Stimulated activated CD8-positive, alpha-beta memory T cell treated with anti-CD3 and anti-CD28 coated beads, Interleukin-4, amount 100 ng/mL, for 4 hours (primary cell): Measurements from ENCODE around the gene CEP89.
"Not testable (repeated sequence)": the region's sequence is repeated elsewhere in the genome, so short reads cannot be mapped to it uniquely, and the experiment has no call there.

Experiments
- DNase-seq, 2 donors: peaks; one replicate each; pipeline ENCODE4 v3.0.0-alpha.2; 2020; ENCODE audit warnings: low read depth in 2 of 2, low spot score in 1 of 2

The CEP89 gene

GRCh38 chr19:32896516-32897214, 75.1 kb downstream of the CEP89 start:
- no peak for DNase-seq

GRCh38 chr19:32895384-32895783, 76.4 kb downstream of the CEP89 start:
- no peak for DNase-seq

GRCh38 chr19:32891609-32892008, 80.1 kb downstream of the CEP89 start:
- DNase-seq = no peak

GRCh38 chr19:32890841-32891240, 80.9 kb downstream of the CEP89 start:
- no peak for DNase-seq

- no peak for DNase-seq
These were observed 81.4 kb downstream of the CEP89 start for GRCh38 chr19:32890326-32890725.

GRCh38 chr19:32889137-32889934, 82.4 kb downstream of the CEP89 start:
- no peak for DNase-seq

- no peak for DNase-seq
These were observed 84.1 kb downstream of the CEP89 start for GRCh38 chr19:32887572-32888215.

GRCh38 chr19:32886241-32886640, 85.5 kb downstream of the CEP89 start:
- no peak for DNase-seq

- not testable (repeated sequence) for DNase-seq
These were observed 86.5 kb downstream of the CEP89 start for GRCh38 chr19:32885255-32885654.

- DNase-seq = no peak
These were observed 90.0 kb downstream of the CEP89 start for GRCh38 chr19:32881766-32882165.

- DNase-seq = no peak
These were observed 91.1 kb downstream of the CEP89 start for GRCh38 chr19:32880622-32881021.

- DNase-seq = no peak
These were observed 92.0 kb downstream of the CEP89 start for GRCh38 chr19:32879741-32880140.

- DNase-seq = no peak
These were observed 92.8 kb downstream of the CEP89 start for GRCh38 chr19:32878988-32879387.

GRCh38 chr19:32877977-32878745, 93.6 kb downstream of the CEP89 start:
- DNase-seq = no peak

GRCh38 chr19:32877323-32877912, 94.3 kb downstream of the CEP89 start:
- DNase-seq = no peak

GRCh38 chr19:32876919-32877285, 94.9 kb downstream of the CEP89 start:
- no peak for DNase-seq

- no peak for DNase-seq
These were observed 95.4 kb downstream of the CEP89 start for GRCh38 chr19:32876236-32876918.

GRCh38 chr19:32875428-32875827, 96.3 kb downstream of the CEP89 start:
- DNase-seq = no peak

GRCh38 chr19:32874605-32875004, 97.2 kb downstream of the CEP89 start:
- DNase-seq = no peak

GRCh38 chr19:32873247-32873959, 98.4 kb downstream of the CEP89 start:
- DNase-seq = no peak
